ENCODE data around the gene KIAA1328.

DNA sequence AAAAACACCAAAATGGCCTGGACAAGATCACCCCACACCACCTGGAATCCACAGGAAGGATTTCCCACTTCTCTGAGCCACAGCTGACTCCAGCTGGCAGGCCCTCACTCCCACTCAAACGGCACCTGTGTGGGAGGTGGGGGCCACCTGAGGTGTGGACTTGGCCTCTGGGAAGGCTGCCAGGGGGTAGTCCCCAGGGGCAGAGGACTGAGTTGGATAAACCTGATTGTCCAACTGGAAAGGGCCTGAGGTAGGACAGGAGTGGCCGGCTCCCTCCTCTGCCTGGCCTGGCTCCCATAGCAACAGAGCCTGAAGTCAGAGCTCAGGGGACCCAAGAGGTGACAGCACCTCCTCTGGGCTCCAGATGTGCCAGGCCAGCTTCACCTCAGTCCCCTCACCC, 436.5 kb downstream of the KIAA1328 start:
- TF ChIP-seq JUND (IDR thresholded peaks at IDR 0.05) (no peak), CTCF (IDR thresholded peaks at IDR 0.05; ENCODE audit: low read depth, low read length, missing input control) (no peak), RAD21 (IDR thresholded peaks at IDR 0.05) (no peak), RXRA (IDR thresholded peaks at IDR 0.05) (no peak), TAF1 (conservative IDR thresholded peaks at IDR 0.05) (no peak), GABPA (IDR thresholded peaks at IDR 0.05 in 1 of 2, conservative IDR thresholded peaks at IDR 0.05 in 1 of 2) (no peak), HNF4G (IDR thresholded peaks at IDR 0.05) (no peak), MAX (IDR thresholded peaks at IDR 0.05) (no peak), HNF4A (conservative IDR thresholded peaks at IDR 0.05) (no peak)
